ENCODE data around the gene PLEKHS1.

Gene PLEKHS1

DNA sequence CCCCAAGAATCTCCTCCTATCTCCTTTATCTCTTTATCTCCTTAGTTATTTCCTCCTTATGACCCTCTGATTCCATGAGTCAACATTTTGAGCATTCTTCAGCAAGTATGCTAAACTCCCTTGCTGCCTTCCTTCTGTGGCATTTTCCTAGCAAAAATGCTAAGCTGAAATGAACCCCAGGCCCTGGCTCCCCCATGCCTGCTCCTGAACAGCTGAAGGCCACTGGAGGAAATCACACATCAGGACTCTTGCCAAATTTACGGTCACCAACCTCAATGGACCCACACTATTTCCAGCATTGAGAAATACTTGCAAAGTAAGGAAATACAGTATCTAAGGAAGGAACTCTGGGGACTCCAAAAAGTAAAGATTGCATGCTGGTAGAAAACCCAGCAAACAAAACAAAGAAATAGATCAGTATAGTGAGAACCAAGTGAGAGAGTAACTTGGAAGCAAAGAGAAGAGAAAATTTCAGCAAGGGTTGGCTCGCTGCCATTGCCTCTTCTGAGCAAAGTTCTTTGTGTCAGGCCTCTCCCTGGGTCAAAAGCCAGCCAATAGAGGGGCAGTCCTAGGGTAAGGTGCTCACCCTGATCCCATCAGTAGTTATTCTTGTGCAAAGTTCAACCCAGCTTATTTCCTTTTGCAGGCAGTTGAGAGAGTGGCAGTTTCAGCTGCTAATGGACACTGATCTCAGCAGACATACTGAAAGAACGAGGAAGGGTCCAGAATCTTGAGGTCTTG, 5.1 kb upstream of the PLEKHS1 start:
- H3F3A ChIP-seq (ENCODE audit: insufficient read depth, low read length), result no peaks in the 10 kb centered on the region
- TF ChIP-seq EZH2 (IDR thresholded peaks at IDR 0.05; ENCODE audit: borderline replicate concordance, low read length), result no peak
- no peak for TF ChIP-seq CTCF (IDR thresholded peaks at IDR 0.05; ENCODE audit: low read length)
- no peak overlapping the region for H3K9ac ChIP-seq (ENCODE audit: low read length)
- H3K79me2 ChIP-seq (ENCODE audit: insufficient read depth, low read length), result no peaks in the 10 kb centered on the region
- no peak overlapping the region for H3K4me2 ChIP-seq (ENCODE audit: low read length)
- no peak overlapping the region for H3K27ac ChIP-seq (ENCODE audit: low read depth, low read length, poor library complexity, severe bottlenecking)
- H3K9me3 ChIP-seq (ENCODE audit: low read length), result no peaks in the 10 kb centered on the region
- H3K9me2 ChIP-seq (ENCODE audit: low read depth, low read length), result no peaks in the 10 kb centered on the region
- H3K36me3 ChIP-seq (ENCODE audit: insufficient read depth, low read length), result no peaks in the 10 kb centered on the region
- no peaks in the 10 kb centered on the region for H4K20me1 ChIP-seq (ENCODE audit: insufficient read depth, low read length)
- no peaks in the 10 kb centered on the region for H3K27me3 ChIP-seq (ENCODE audit: insufficient read depth, low read length)
- no peaks in the 10 kb centered on the region for H3K4me1 ChIP-seq (ENCODE audit: insufficient read depth, low read length, severe bottlenecking)
- H2AFZ ChIP-seq (ENCODE audit: low read length), result no peak overlapping the region
- no peak overlapping the region for H3K4me3 ChIP-seq (ENCODE audit: low read depth, low read length, poor library complexity, severe bottlenecking)

DNA sequence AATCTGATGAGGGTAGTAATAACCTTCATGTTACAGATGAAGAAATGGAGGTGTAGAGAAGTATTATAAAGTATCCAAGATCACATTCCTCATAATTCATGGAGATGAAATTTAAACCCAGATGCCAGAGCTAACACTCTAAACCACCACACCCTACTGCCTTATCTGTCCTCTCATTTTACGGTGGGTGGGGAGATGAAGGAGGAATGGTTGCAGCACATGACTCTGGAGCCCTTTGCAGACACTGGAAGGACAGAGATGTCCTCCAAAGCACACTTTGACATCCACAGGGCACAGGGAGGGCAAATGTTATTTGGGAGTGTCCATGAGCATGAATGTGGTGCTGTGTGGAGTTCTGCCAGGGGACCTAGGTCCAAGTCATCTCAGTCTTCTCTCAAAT, 1.1 kb downstream of the PLEKHS1 start:
- Histone ChIP-seq H3K9ac (ENCODE audit: low read length) (no peak overlapping the region), H3K79me2 (ENCODE audit: insufficient read depth, low read length) (no peaks in the 10 kb centered on the region), H3K27ac (ENCODE audit: low read depth, low read length, poor library complexity, severe bottlenecking) (no peak overlapping the region), H3K36me3 (ENCODE audit: insufficient read depth, low read length) (no peaks in the 10 kb centered on the region), H3K4me2 (ENCODE audit: low read length) (no peak overlapping the region), H3K4me1 (ENCODE audit: insufficient read depth, low read length, severe bottlenecking) (no peaks in the 10 kb centered on the region), H4K20me1 (ENCODE audit: insufficient read depth, low read length) (no peaks in the 10 kb centered on the region), H3K9me3 (ENCODE audit: low read length) (no peaks in the 10 kb centered on the region), H2AFZ (ENCODE audit: low read length) (no peak overlapping the region), H3F3A (ENCODE audit: insufficient read depth, low read length) (no peaks in the 10 kb centered on the region), H3K4me3 (ENCODE audit: low read depth, low read length, poor library complexity, severe bottlenecking) (no peak overlapping the region), H3K27me3 (ENCODE audit: insufficient read depth, low read length) (no peaks in the 10 kb centered on the region; the same call in 1 of the 2 replicates), H3K9me2 (ENCODE audit: low read depth, low read length) (no peaks in the 10 kb centered on the region)
- TF ChIP-seq CTCF (IDR thresholded peaks at IDR 0.05; ENCODE audit: low read length), result no peak
- no peak for TF ChIP-seq EZH2 (IDR thresholded peaks at IDR 0.05; ENCODE audit: borderline replicate concordance, low read length)

DNA sequence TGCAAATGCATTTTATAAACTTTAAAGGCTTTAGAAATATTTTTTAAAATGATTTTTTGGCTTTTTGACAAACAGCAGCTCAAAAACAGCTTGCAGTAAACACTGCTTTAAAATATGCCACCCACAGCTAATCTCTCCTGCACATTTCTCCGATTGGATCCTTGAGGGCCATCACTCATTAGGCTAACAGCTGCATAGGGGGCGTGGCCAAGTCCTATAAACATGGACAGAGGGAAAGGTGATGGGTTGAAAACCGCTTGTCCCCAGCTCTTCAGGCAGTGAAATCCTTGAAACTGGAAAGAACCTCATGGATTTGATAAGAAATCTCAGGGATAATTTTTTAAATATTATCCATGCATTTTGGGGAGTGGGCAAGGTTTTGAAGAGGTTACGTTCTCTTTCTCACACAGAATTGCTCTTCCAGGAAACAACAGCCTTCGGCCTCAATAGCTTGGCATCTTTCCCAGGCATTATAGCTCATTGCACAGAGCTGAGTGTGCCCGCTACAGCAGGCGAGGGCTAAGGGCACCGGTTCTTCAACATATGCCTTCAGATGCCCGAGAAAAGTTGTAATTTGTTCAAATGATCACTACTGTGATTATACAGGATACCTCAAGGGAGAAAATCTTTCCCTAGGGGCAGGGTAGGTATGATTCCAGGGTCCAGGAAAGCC, 1.7 kb downstream of the PLEKHS1 start:
- Histone ChIP-seq H3K4me1 (ENCODE audit: insufficient read depth, low read length, severe bottlenecking) (no peaks in the 10 kb centered on the region), H3K9ac (ENCODE audit: low read length) (no peak overlapping the region), H3K79me2 (ENCODE audit: insufficient read depth, low read length) (no peaks in the 10 kb centered on the region), H3K9me3 (ENCODE audit: low read length) (no peaks in the 10 kb centered on the region), H3K27me3 (ENCODE audit: insufficient read depth, low read length) (no peaks in the 10 kb centered on the region; the same call in 1 of the 2 replicates), H4K20me1 (ENCODE audit: insufficient read depth, low read length) (no peaks in the 10 kb centered on the region), H3K27ac (ENCODE audit: low read depth, low read length, poor library complexity, severe bottlenecking) (no peak overlapping the region), H2AFZ (ENCODE audit: low read length) (no peak overlapping the region), H3F3A (ENCODE audit: insufficient read depth, low read length) (no peaks in the 10 kb centered on the region), H3K4me2 (ENCODE audit: low read length) (no peak overlapping the region), H3K36me3 (ENCODE audit: insufficient read depth, low read length) (no peaks in the 10 kb centered on the region), H3K9me2 (ENCODE audit: low read depth, low read length) (no peaks in the 10 kb centered on the region), H3K4me3 (ENCODE audit: low read depth, low read length, poor library complexity, severe bottlenecking) (no peak overlapping the region)
- TF ChIP-seq CTCF (IDR thresholded peaks at IDR 0.05; ENCODE audit: low read length), result no peak
- TF ChIP-seq EZH2 (IDR thresholded peaks at IDR 0.05; ENCODE audit: borderline replicate concordance, low read length), result no peak
